SW 1271 (cell line): ENCODE results near the gene CCDC81.

ENCODE experiments used
- DNase-seq, 2 experiments: peaks; one replicate each; lab custom pipeline; 2025; lab: John Stamatoyannopoulos, UW

CCDC81 gene

DNA sequence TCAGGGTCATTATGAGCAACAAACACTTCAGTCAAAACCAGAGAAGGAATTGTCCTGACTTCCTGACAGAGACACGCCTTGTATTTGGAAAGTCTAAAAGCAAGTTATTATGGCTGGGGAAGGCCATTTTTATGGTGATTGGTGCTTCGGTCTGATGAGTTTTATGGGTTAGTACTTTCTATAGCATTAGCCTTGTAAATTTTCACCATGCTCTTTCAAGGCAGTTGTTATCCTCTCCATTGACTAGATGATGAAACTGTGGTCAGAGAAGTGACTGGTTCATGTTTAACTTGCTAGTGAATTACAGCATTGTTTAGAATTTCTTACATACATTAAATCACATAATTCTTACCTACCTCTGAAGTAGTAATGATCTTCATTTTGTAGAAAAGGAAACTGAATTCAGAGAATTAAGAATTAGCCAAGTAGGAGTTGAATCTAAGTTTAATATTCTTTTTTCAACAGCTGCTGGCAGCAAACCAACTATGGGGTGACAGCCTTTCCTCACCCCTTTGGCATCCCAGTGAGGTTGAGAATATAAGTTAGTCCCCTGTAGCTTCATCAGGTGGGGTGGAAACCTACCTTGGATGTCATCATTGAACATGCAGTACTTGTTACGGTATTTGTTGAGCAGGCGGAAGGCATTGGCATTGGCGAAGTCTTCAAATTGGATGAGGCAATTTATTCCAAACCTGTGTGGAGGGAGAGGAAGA is 90.0 kb downstream of the CCDC81 start:
- no peak for DNase-seq

DNA sequence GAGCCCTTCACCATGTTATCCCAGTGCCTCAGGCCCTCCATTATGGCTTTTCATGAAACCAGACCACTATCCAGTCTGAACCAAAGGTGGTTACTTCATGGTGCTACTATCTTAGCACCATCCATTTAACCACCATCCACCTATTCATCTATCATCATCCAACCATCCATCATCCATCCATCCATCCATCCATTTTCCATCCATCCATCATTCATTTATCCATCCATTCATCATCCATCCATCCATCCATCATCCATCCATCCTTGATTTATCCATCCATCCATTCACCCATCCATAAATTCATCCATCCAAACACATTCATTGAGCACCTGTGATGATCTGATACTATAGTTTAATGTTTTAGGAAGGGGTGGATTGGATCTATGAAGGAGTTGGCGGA is 93.5 kb downstream of the CCDC81 start:
- DNase-seq = no peak

DNA sequence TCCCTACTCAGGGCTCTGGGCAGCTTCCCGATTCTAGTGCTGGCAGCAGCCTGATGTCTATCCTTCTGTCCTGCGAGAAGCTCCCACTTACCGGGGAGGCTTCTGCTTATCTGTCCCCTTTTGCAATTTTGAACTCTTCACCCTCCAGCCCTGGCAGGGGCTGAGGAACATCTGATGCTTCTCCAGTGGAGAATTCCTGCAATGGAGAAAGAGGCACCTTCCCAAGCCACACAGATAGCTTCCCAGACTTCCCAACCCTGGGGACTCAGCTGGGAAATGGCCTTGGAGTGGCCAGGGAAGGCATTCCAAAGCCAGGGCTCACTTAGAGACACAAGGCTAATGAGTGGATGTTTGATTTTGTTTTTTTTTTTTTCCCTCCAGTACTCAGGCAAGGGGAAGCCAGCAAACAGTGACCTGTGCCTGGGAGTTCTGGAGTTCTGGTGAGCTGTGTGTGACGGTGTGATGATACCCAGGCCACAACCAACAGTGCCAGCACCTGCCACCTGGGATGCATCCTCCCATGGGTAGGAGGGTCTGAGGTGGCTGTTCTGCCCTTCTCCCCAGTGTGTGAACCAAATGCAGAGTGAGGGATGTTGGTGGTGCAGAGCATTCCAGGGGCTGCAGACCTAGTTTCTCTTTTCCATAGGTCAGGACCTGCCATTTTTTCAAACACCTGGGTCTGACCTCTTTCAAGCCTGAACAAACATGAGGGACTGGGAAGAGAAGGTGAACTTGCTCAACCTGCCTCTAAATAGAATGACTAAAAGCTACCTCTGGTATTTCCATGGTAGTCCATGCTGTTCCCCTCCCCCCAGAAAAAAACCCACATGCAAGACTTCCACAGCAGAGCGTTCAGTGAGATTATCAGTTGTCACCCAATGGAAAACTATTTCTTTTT is 95.1 kb downstream of the CCDC81 start:
- DNase-seq = no peak
